DMS53 treated with DMSO at 0.1 percent for 48 hours (cell line): ENCODE results near the gene HS6ST2.

ENCODE experiments used
- DNase-seq: peaks from one replicate; lab custom pipeline; 2025; ENCODE audit not compliant: unreplicated experiment; lab: John Stamatoyannopoulos, UW

The HS6ST2 gene

DNA sequence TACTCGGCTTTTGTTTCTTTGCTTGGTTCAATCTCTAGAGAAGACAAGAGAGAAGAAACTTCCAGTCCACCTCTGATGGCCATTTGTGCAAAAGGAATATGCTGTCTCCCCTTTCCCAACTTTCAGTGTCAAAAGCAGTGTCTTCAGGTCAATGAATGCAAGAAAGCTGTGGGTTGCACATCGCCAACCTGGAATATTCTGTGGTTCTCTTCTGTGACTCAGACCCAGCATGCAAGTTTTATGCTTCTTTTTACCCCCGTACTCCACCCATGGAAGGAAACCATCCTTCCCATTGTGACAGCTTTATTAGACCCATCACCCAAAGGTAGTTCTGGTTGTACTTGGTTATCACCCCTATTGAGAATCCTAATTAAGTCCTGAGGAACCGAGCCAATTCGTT, 334.0 kb downstream of the HS6ST2 start:
- no peak for DNase-seq

DNA sequence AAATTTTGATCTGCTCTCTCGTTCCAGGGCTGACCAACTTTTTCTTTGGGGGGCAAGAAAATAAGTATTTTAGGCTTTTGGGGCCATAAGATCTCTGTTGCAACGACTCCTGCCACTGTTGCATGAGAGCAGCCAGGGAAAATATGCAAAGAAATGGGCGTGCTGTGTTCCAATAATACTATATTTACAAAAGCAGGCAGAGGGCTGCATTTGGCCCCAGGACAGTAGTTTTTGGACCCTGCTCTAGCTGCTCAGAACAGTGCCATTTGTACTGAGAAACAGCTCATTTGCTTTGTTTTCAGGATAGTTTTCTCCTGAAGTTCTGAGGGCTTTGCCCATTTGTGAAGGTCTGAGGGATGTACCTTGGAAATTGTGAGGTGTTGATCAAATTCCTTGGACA, 334.5 kb downstream of the HS6ST2 start:
- no peak for DNase-seq

DNA sequence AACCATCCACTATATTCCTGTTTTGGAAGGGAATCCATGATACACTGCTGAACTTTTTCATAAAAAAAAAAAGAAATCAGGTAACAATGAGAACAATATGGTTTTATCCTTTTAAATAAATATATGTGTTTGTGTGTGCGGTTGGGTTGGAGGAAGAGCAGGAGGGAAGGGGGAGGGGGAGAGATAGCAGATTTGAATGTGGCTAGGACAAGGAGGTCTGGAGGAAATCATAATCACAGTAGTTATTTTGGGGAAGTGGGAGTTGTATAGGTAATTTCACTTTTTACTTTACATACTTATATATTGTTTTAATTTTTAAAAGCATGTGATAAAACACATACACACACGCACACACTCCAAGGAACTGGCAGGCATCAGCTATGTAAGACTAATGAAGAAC, 335.1 kb downstream of the HS6ST2 start:
- DNase-seq: no peak

DNA sequence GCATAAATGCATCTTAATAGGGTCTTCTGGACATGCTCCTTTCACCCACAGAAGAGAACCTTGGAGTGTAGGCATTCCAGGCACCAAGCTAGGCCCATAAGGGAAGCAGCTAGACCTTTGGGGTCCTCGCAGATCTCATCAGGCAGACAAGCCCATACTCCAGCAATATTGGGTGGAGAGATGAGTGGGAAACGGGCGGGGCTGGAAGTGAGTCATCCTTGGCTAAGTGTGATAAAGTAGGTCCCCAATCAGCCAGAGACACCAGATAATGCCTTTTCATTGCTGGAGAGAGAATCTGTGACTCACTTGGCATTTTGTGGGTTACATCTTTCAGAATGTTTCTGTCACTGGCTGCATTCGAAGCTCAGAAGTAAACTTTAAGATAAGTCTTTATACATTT, 336.3 kb downstream of the HS6ST2 start:
- no peak for DNase-seq

DNA sequence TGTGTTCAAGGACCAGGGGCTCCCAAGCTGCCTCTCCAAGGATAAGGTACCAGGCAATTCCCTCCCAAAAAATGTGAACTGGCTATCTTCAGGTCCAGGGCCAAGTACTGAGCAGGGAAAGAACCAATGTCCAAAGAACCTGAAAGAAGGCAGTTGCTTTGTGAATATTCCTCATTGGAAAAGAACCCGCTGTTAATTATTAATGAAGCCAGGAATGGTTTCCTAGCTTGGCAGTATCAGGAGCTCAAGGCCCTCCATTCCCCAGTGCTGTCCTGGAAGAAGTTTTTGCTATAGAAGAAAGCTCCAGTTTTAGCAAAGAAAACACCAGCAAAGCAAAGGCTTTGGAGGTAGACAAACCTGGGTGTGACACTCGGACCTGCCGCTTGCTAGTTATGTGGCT, 339.6 kb downstream of the HS6ST2 start:
- no peak for DNase-seq

DNA sequence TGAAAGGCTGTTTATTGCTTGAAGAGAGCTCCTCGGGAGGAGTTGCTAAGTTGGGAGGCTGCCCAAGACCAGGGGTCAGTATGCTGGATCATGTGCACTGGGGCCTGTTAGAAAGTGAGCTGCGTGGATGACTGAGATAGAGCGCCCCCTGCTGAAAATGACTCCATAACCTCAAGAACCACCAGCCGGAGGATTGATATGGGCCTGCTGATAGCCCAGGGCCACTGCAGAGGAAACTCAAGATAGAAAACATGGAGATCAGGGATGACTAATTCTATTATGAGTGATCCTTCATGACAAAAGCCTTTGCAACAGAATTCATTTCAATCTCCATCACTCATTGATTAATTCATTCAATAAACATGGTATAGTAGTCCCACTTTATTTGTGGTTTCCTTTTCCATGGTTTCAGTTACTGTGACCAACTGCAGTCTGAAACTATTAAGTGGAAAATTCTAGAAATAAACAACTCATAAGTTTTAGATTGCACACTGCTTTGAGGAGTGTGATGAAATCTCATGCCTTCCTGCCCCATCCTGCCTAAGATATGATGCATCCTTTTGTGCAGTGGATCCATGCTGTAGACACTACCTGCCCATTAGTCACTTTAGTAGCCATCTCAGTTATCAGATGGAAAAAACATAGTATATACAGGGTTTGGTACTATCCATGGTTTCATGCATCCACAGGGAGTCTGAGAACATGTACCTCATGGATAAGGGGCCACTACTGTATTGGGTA, 342.9 kb downstream of the HS6ST2 start:
- peak; percentile 7 for DNase-seq

DNA sequence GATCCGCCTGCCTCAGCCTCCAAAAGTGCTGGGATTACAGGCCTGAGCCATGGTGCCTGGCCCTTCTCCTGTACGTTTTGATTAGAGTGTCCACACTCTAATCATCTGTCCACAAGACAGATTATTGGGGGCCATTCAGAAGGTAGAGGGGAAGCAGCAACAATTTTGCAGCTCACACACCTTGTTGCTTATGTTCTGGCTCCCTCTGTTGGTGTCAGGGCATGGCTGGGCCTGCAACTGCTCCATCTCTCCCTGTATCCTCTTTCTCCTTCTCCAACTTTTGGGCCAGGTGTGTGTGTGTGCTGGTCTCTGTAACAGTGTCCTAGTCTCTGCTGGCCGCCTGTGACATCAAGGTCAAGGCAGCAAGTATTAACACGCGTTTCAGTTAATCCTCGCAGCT, 344.1 kb downstream of the HS6ST2 start:
- DNase-seq: no peak

DNA sequence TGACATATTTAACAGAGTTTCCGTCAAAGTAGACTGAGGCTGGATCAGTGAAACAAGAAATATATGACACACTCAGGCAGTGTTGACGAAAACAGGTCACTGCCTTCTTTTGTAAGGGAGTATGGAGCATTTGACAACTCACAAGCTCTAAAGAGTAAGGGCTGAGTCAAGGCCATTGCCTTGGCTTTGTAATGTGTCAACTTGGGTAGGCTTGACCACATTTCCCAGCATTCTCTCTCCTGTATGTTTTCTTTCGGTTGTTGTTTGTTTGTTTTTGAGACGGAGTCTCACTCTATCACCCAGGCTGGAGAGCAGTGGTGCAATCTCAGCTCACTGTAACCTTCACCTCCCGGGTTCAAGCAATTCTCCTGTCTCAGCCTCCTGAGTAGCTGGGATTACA, 344.6 kb downstream of the HS6ST2 start:
- DNase-seq: no peak

DNA sequence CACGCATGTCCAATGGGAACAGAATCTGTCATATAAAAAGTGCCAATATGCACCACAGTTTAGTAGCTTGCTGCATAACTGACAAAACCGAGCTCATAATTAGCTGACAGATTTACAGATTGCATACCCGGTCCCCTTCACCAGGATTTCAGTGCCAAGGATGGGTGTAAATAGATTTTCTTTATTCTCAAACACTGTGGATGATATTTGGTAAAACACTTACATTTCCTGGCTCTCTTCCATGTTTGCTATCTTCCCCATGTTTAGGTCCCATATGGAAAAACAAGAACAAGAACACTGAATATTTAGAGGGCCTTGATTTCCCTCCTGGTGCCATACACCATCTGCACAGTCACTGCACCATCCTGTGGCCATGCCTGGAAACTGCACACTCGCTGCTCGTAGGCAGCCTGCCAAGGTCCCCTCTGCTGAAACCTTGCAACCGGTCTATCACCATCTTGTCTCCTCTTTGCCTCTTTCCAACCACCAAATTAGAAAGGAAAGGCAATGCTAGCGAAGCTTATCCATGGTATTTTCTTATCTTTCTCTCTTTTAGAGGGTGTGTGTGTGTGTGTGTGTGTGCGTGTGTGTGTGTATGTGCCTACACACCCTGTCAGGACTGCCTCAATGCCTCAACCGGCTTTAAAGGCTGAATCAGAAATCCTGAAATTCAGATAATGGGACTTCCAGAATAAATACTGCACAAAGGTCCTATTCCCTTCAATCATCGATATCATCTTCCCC, 345.4 kb downstream of the HS6ST2 start:
- DNase-seq: peak; percentile 33

DNA sequence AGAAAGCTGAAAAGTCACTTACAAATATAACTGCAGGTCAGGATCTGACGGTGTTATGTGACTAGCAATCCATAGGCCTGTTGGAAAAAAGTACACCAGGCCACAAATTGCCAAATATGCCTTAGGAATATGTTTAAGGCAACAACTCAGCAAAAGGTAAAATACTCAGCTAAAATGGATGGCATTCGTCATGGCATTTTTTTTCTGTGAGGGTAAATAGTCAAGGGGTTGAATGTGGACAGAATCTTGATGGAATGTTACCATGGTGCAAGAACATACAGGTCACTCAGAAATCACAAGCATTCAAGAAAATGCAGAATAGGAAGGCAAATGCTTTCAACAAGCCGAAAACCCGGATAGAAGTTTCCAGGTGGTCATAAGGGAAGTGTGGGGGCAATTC, 347.9 kb downstream of the HS6ST2 start:
- DNase-seq: no peak

DNA sequence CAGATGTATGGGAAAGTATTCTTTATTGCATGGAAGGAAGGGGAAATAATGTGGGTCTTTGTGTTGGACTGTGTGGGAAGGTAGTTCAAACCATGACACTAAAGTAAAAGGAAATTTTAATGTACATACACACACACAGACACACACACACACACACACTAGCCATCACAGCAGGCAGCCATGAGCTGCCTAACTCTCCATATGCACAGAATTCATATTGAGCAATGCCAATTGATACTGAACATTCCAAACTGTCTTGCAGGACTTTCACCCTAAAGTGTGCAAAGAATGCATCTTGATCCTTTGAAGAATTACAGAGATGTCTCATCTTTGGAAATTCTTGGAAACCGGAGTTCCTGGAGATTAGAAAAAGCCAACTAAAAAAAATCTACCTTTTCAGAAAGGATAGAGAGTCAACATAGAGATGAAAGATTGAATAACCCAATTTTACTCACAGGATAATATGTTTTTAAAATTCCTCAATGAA, 349.0 kb downstream of the HS6ST2 start:
- DNase-seq: no peak

DNA sequence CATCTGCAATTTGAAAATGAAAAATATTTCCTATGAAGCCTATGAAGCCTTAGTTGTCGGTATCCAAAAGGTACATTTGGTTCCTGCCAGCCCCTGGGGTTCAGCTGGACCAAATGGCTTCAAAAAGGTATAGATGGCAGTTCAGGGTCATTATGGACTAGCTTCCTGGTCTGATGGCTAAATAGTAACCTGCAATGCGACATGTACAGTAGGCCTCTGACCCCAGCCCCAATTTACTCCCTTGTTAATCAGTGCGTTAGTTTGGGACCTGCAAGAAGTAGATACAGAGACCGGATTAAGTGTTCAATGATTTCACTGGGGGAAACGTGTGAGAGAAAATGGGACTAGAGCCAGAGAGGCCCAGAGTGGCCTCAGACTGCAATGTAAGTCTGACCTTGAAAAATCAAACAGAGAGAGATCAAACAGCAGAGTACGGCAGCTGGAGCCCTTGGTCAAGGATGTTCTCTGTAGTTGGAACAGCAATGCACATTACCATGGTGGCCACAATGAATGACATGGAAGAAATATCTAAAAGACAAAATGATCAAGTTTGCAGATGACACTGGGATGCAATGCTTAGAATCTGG, 354.6 kb downstream of the HS6ST2 start:
- no peak for DNase-seq

DNA sequence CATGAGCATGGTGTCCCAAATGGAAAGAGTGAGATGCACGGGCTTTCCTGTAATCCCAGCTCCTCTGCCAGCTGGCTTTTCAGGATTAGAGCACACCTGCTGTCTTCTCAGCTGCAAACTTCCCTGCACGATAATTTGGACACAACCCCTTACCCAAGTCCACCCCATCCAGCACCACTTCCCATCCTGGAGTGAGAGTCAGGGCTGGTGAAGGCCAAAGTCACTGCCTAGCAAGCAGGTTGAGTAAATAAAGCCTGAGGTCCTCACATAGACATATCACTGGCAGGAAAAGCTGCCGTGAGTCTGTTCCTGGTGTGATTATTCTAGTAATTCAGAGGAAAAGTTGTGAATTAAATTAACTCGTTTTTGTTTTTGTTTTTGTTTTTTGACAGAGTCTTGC, 355.7 kb downstream of the HS6ST2 start:
- no peak for DNase-seq

DNA sequence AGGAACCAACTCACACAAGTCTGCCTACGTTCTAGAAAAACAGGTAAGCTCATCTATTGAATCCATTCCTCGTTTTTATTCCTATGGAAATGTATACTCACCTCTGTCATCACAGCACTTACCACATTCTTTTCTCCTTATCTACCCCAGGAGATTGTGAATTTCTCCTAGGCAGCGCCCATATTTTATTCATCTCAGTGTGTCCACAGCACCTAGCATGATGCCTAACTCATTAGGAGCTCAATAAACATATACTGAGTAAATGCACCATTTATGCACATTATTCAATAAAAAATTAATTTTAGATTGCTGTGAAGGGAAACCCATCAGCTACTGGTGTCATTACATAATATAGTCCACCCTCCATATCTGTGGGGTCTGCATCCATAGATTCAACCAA, 363.4 kb downstream of the HS6ST2 start:
- DNase-seq: no peak

DNA sequence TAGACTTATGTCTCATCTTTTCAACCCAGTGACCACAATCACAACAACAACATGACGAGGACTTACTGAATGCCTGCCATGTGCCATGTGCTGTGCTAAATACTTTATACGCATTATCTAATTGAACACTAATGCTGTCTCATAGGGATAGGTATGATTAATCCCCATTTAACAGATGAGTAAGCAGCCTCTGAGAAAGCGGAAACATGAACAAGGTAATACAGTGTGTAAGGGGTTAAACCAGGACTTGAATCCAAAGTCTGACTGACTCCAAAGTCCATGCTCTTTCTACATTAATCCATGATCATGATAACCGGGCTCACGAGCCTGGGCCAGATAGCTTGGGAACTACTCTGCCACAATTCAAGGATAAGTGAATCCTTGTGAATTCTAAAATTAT, 364.3 kb downstream of the HS6ST2 start:
- no peak for DNase-seq

DNA sequence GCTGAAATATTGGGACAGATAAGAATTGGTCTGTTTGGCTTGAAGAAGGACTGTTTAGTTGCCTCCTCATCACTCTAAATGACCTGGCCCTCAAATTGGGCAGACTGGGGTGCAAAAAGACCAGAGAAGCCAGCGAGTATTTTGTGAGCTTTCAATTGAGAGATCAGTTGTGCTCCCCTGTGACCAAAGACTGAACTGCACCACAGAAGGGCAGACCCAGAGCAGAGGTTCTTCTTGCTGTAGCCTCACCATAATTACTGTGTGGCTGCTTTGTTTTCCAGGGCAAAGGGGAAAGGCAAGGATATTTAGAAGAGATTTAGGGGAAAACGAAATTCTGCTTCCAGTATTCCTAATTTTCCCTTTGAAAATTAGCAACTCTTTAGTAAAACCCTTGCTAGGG, 365.5 kb downstream of the HS6ST2 start:
- peak; percentile 3 for DNase-seq

DNA sequence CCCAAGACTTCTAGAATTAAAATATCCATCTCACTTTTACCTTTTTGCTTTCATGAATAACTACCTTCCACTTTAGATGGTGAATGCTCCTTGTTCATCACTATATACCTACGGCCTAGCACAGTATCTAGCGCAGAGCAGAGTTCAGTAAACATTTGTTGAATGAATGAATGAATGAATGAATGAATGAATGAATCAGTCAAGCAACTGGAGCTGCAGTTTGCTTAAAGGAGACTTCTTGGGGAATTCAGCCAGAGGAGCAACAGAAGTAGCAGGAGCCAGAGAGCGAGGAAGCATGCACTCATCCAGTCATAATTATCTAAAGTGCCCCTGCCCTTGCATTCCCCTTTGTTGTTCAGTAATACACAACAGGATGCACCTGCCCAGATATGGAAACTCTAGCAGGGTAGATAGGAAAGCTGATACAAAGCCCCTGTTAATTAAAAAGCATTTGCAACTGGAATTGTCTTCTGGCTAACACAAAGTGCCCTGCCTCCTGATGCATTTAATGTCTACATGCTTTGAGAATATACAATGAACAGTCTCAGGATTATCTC, 366.6 kb downstream of the HS6ST2 start:
- DNase-seq: no peak

DNA sequence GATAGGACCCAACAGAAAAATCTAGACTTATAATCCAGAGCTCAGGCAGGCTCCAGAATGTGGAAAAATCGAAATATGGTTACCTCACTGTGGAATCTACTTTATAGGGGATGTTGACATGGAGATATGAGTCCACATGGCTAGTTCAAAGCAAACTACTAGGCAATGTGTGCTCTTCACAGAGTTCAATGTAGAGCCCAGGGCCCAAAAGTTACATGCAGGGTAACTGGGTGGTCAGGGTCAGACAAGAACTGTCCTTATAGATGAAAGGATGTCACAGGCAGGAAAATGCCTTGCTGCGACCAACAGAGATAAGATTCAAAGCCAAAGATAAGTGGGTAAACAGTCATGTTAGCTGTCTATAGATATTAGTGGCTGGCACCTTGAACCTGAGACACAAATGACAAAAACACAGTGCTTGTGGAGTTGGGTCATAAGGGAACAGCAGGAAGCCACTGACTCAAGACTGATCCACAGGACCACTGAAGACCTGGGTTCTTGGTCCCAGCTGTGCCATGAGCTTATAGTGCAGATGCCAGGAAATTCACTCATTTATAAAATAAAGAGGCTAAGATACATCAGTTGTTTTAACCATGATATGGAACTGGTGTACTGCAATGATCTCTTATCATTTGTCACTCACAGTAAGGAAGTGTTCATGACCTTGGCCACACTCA, 367.9 kb downstream of the HS6ST2 start:
- DNase-seq: no peak

DNA sequence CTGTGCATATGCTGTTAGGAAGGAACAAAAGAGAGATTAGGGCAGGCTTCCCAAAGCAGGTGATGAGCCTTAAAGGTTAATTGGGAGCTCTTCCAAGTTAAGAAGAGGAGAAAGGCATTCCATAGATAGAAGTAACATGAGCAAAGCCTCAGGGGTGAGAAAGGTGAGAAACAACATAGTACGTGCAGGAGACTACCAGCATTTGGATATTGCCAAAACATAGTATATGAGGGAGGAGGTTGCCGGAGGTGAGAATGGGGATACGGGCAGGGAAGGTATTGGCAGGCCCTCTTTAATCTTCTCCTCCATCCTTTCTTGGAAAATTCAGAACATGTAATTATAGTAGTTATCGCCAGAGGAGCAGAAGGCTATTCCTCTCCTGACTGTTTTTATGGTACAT, 373.5 kb downstream of the HS6ST2 start:
- DNase-seq: no peak

DNA sequence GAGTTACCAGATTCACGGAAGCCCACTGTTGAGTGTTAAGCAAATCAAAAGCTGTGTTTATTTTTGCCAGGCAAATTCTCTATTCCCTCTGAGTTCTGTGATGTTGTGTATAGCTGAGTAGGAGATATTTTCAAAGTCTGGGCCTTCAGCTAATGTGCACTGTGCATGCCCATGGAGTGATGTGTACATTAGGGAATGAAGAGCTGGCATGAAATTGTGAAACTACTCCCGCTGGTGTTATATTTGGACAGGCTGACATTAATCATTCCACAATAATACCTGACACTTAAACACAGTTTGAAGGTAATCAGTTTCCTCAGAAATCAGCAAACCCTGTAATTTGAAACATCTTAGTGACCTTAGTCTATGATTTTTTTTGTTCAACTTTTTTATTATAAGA, 381.5 kb downstream of the HS6ST2 start:
- no peak for DNase-seq
